IMR-90 (cell line): Measurements from ENCODE around the gene PRKCH.

Experiments used
- BHLHE40 ChIP-seq: fragments of 150-350 bp; IDR thresholded peaks from 2 replicates; pipeline ENCODE4 v1.6.1; 2016; ENCODE audit warnings: mild to moderate bottlenecking, low read depth, low read length
- CEBPB ChIP-seq: IDR thresholded peaks from 2 replicates; pipeline ENCODE4 v1.6.1; 2012; ENCODE audit warnings: low read depth, low read length, improper control_type of control experiment
- MAFK ChIP-seq: IDR thresholded peaks from 2 replicates; pipeline ENCODE4 v1.6.1; 2012; ENCODE audit warnings: low read depth, low read length, improper control_type of control experiment
- MXI1 ChIP-seq: IDR thresholded peaks from 2 replicates; pipeline ENCODE4 v1.6.1; 2012; ENCODE audit warnings: low read depth, mild to moderate bottlenecking, low read length, moderate library complexity, borderline replicate concordance
- POLR2A ChIP-seq: IDR thresholded peaks from 2 replicates; pipeline ENCODE4 v1.6.1; 2012; ENCODE audit warnings: mild to moderate bottlenecking, low read depth, low read length
- RAD21 ChIP-seq: IDR thresholded peaks from 2 replicates; pipeline ENCODE4 v1.6.1; 2012; ENCODE audit warnings: low read length, improper control_type of control experiment
- RCOR1 ChIP-seq: IDR thresholded peaks from 2 replicates; pipeline ENCODE4 v1.6.1; 2012; ENCODE audit warnings: mild to moderate bottlenecking, low read length, improper control_type of control experiment; ENCODE audit not compliant: insufficient replicate concordance
- RFX5 ChIP-seq: IDR thresholded peaks from 2 replicates; pipeline ENCODE4 v1.8.0; 2012; ENCODE audit warnings: low read depth, mild to moderate bottlenecking, low read length, moderate library complexity
- SMC3 ChIP-seq: fragments of 150-350 bp; IDR thresholded peaks from 2 replicates; pipeline ENCODE4 v1.6.1; 2016; ENCODE audit warnings: low read depth, mild to moderate bottlenecking, antibody characterized with exemption, low read length, moderate library complexity
- TF ChIP-seq, protein P1 (sequence below): conservative IDR thresholded peaks from 2 replicates; pipeline ENCODE4 v1.5.1; 2012; ENCODE audit warnings: mild to moderate bottlenecking, low read depth, low read length, improper control_type of control experiment
- TF ChIP-seq, protein P2 (sequence below): fragments of 150-350 bp; IDR thresholded peaks from 2 replicates; pipeline ENCODE4 v1.6.1; 2017; ENCODE audit warnings: mild to moderate bottlenecking, antibody characterized with exemption, low read length, low read depth

DNA sequence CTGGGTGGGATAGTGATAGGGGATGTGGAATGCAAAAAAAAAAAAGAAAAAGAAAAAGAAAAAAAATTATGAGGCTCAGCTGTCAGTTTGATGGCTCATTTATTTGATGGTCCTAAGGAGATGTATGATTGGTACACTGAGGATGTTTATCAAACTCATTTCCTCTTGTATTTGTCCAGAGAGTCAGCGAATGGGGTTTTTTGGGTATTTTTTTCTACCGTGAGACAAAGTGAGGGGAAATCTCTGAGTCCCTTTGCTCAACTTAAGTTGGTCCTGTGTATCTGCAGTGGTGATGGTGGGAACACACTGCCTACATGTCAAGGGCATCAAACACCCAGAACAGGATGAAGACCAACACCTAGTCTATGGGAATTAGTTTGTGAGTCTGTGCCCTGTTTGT is 197.0 kb downstream of the PRKCH start:
- TF ChIP-seq, protein P1, sequence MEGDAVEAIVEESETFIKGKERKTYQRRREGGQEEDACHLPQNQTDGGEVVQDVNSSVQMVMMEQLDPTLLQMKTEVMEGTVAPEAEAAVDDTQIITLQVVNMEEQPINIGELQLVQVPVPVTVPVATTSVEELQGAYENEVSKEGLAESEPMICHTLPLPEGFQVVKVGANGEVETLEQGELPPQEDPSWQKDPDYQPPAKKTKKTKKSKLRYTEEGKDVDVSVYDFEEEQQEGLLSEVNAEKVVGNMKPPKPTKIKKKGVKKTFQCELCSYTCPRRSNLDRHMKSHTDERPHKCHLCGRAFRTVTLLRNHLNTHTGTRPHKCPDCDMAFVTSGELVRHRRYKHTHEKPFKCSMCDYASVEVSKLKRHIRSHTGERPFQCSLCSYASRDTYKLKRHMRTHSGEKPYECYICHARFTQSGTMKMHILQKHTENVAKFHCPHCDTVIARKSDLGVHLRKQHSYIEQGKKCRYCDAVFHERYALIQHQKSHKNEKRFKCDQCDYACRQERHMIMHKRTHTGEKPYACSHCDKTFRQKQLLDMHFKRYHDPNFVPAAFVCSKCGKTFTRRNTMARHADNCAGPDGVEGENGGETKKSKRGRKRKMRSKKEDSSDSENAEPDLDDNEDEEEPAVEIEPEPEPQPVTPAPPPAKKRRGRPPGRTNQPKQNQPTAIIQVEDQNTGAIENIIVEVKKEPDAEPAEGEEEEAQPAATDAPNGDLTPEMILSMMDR = no peak
- no peak for TF ChIP-seq POLR2A
- TF ChIP-seq RAD21 = no peak
- no peak for TF ChIP-seq MXI1
- no peak for TF ChIP-seq RFX5
- TF ChIP-seq RCOR1 = no peak
- no peak for TF ChIP-seq MAFK
- TF ChIP-seq, protein P2, sequence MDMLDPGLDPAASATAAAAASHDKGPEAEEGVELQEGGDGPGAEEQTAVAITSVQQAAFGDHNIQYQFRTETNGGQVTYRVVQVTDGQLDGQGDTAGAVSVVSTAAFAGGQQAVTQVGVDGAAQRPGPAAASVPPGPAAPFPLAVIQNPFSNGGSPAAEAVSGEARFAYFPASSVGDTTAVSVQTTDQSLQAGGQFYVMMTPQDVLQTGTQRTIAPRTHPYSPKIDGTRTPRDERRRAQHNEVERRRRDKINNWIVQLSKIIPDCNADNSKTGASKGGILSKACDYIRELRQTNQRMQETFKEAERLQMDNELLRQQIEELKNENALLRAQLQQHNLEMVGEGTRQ = no peak
- TF ChIP-seq BHLHE40 = no peak
- no peak for TF ChIP-seq CEBPB
- no peak for TF ChIP-seq SMC3
